Measurements from ENCODE around the gene PKP4.
"Not testable (repeated sequence)": the region's sequence is repeated elsewhere in the genome, so short reads cannot be mapped to it uniquely, and the experiment has no call there.

Gene PKP4

GRCh38 chr2:158695305-158695704, 238.6 kb downstream of the PKP4 start:
- H3K4me1 ChIP-seq (ENCODE audit: control insufficient read depth, low read depth, low read length) = no peaks in the 10 kb centered on the region

GRCh38 chr2:158695744-158696143, 239.0 kb downstream of the PKP4 start:
- not testable (repeated sequence) for H3K9ac ChIP-seq (ENCODE audit: low read length); H3K4me3 ChIP-seq (ENCODE audit: low read length); H3K27ac ChIP-seq (ENCODE audit: low read length); H3K4me1 ChIP-seq (ENCODE audit: control insufficient read depth, low read depth, low read length); H3K9me3 ChIP-seq (ENCODE audit: control insufficient read depth, low read depth, low read length); H3K36me3 ChIP-seq (ENCODE audit: control insufficient read depth, low read depth, low read length); H3K27me3 ChIP-seq (ENCODE audit: control insufficient read depth, insufficient read depth, low read length)

More at GRCh38 chr2:158695305-158695704, 238.6 kb downstream of the PKP4 start:
- no peak overlapping the region for H3K4me3 ChIP-seq (ENCODE audit: low read length)
- H3K9ac ChIP-seq (ENCODE audit: low read length) = no peak overlapping the region
- no peaks in the 10 kb centered on the region for H3K36me3 ChIP-seq (ENCODE audit: control insufficient read depth, low read depth, low read length)
- no peaks in the 10 kb centered on the region for H3K9me3 ChIP-seq (ENCODE audit: control insufficient read depth, low read depth, low read length)
- H3K27me3 ChIP-seq (ENCODE audit: control insufficient read depth, insufficient read depth, low read length) = no peaks in the 10 kb centered on the region
- no peak overlapping the region for H3K27ac ChIP-seq (ENCODE audit: low read length)

- no peaks in the 10 kb centered on the region for H3K4me1 ChIP-seq (ENCODE audit: control insufficient read depth, low read depth, low read length)
- no peaks in the 10 kb centered on the region for H3K27me3 ChIP-seq (ENCODE audit: control insufficient read depth, insufficient read depth, low read length)
- no peaks in the 10 kb centered on the region for H3K9me3 ChIP-seq (ENCODE audit: control insufficient read depth, low read depth, low read length)
- no peaks in the 10 kb centered on the region for H3K36me3 ChIP-seq (ENCODE audit: control insufficient read depth, low read depth, low read length)
- H3K4me3 ChIP-seq (ENCODE audit: low read length) = no peak overlapping the region
- H3K9ac ChIP-seq (ENCODE audit: low read length) = no peak overlapping the region
- no peak overlapping the region for H3K27ac ChIP-seq (ENCODE audit: low read length)
Observed at GRCh38 chr2:158699323-158699722, 242.6 kb downstream of the PKP4 start.

GRCh38 chr2:158701101-158701500, 244.3 kb downstream of the PKP4 start:
- no peaks in the 10 kb centered on the region for H3K36me3 ChIP-seq (ENCODE audit: control insufficient read depth, low read depth, low read length)
- no peaks in the 10 kb centered on the region for H3K9me3 ChIP-seq (ENCODE audit: control insufficient read depth, low read depth, low read length)
- H3K4me1 ChIP-seq (ENCODE audit: control insufficient read depth, low read depth, low read length) = no peaks in the 10 kb centered on the region
- H3K27me3 ChIP-seq (ENCODE audit: control insufficient read depth, insufficient read depth, low read length) = no peaks in the 10 kb centered on the region
- H3K27ac ChIP-seq (ENCODE audit: low read length) = no peak overlapping the region
- H3K9ac ChIP-seq (ENCODE audit: low read length) = no peak overlapping the region
- no peak overlapping the region for H3K4me3 ChIP-seq (ENCODE audit: low read length)

- H3K36me3 ChIP-seq (ENCODE audit: control insufficient read depth, low read depth, low read length) = no peaks in the 10 kb centered on the region
- H3K27me3 ChIP-seq (ENCODE audit: control insufficient read depth, insufficient read depth, low read length) = no peaks in the 10 kb centered on the region
- H3K9ac ChIP-seq (ENCODE audit: low read length) = no peak overlapping the region
- no peak overlapping the region for H3K4me3 ChIP-seq (ENCODE audit: low read length)
- H3K4me1 ChIP-seq (ENCODE audit: control insufficient read depth, low read depth, low read length) = no peaks in the 10 kb centered on the region
- no peaks in the 10 kb centered on the region for H3K9me3 ChIP-seq (ENCODE audit: control insufficient read depth, low read depth, low read length)
- no peak overlapping the region for H3K27ac ChIP-seq (ENCODE audit: low read length)
Observed at GRCh38 chr2:158702740-158703139, 246.0 kb downstream of the PKP4 start.

- not testable (repeated sequence) for H3K9ac ChIP-seq (ENCODE audit: low read length); H3K4me1 ChIP-seq (ENCODE audit: control insufficient read depth, low read depth, low read length); H3K27ac ChIP-seq (ENCODE audit: low read length); H3K9me3 ChIP-seq (ENCODE audit: control insufficient read depth, low read depth, low read length); H3K27me3 ChIP-seq (ENCODE audit: control insufficient read depth, insufficient read depth, low read length); H3K4me3 ChIP-seq (ENCODE audit: low read length); H3K36me3 ChIP-seq (ENCODE audit: control insufficient read depth, low read depth, low read length)
Observed at GRCh38 chr2:158704724-158705465, 248.1 kb downstream of the PKP4 start.

- Histone ChIP-seq H3K27me3 (ENCODE audit: control insufficient read depth, insufficient read depth, low read length) (no peaks in the 10 kb centered on the region), H3K9ac (ENCODE audit: low read length) (no peak overlapping the region), H3K4me1 (ENCODE audit: control insufficient read depth, low read depth, low read length) (peaks cover 6% of the 10 kb centered on the region), H3K9me3 (ENCODE audit: control insufficient read depth, low read depth, low read length) (no peaks in the 10 kb centered on the region), H3K36me3 (ENCODE audit: control insufficient read depth, low read depth, low read length) (no peaks in the 10 kb centered on the region), H3K27ac (ENCODE audit: low read length) (no peak overlapping the region), H3K4me3 (ENCODE audit: low read length) (no peak overlapping the region)
Observed at GRCh38 chr2:158712791-158713522, 256.2 kb downstream of the PKP4 start.

- H3K4me3 ChIP-seq (ENCODE audit: low read length) = no peak overlapping the region
- no peak overlapping the region for H3K27ac ChIP-seq (ENCODE audit: low read length)
- H3K9ac ChIP-seq (ENCODE audit: low read length) = no peak overlapping the region
- H3K27me3 ChIP-seq (ENCODE audit: control insufficient read depth, insufficient read depth, low read length) = no peaks in the 10 kb centered on the region
- H3K36me3 ChIP-seq (ENCODE audit: control insufficient read depth, low read depth, low read length) = no peaks in the 10 kb centered on the region
- no peaks in the 10 kb centered on the region for H3K9me3 ChIP-seq (ENCODE audit: control insufficient read depth, low read depth, low read length)
- peaks cover 6% of the 10 kb centered on the region for H3K4me1 ChIP-seq (ENCODE audit: control insufficient read depth, low read depth, low read length)
Observed at GRCh38 chr2:158713523-158714138, 256.9 kb downstream of the PKP4 start.

GRCh38 chr2:158714420-158714819, 257.7 kb downstream of the PKP4 start:
- no peaks in the 10 kb centered on the region for H3K9me3 ChIP-seq (ENCODE audit: control insufficient read depth, low read depth, low read length)
- no peaks in the 10 kb centered on the region for H3K27me3 ChIP-seq (ENCODE audit: control insufficient read depth, insufficient read depth, low read length)
- H3K4me1 ChIP-seq (ENCODE audit: control insufficient read depth, low read depth, low read length) = peaks cover 6% of the 10 kb centered on the region
- no peaks in the 10 kb centered on the region for H3K36me3 ChIP-seq (ENCODE audit: control insufficient read depth, low read depth, low read length)
- H3K4me3 ChIP-seq (ENCODE audit: low read length) = no peak overlapping the region
- no peak overlapping the region for H3K27ac ChIP-seq (ENCODE audit: low read length)
- H3K9ac ChIP-seq (ENCODE audit: low read length) = no peak overlapping the region

GRCh38 chr2:158715357-158715756, 258.6 kb downstream of the PKP4 start:
- Histone ChIP-seq H3K9me3 (ENCODE audit: control insufficient read depth, low read depth, low read length) (no peaks in the 10 kb centered on the region), H3K27ac (ENCODE audit: low read length) (no peak overlapping the region), H3K4me1 (ENCODE audit: control insufficient read depth, low read depth, low read length) (peaks cover 6% of the 10 kb centered on the region), H3K4me3 (ENCODE audit: low read length) (no peak overlapping the region), H3K27me3 (ENCODE audit: control insufficient read depth, insufficient read depth, low read length) (no peaks in the 10 kb centered on the region), H3K9ac (ENCODE audit: low read length) (no peak overlapping the region), H3K36me3 (ENCODE audit: control insufficient read depth, low read depth, low read length) (no peaks in the 10 kb centered on the region)

- Histone ChIP-seq H3K27ac (ENCODE audit: low read length) (no peak overlapping the region), H3K9me3 (ENCODE audit: control insufficient read depth, low read depth, low read length) (no peaks in the 10 kb centered on the region), H3K9ac (ENCODE audit: low read length) (no peak overlapping the region), H3K36me3 (ENCODE audit: control insufficient read depth, low read depth, low read length) (no peaks in the 10 kb centered on the region), H3K4me3 (ENCODE audit: low read length) (no peak overlapping the region), H3K4me1 (ENCODE audit: control insufficient read depth, low read depth, low read length) (peaks cover 6% of the 10 kb centered on the region), H3K27me3 (ENCODE audit: control insufficient read depth, insufficient read depth, low read length) (no peaks in the 10 kb centered on the region)
Observed at GRCh38 chr2:158716121-158716791, 259.5 kb downstream of the PKP4 start.
